ENCODE results near the gene ANP32D. TPM values are rescaled to one million over a fixed set of nuclear protein-coding genes. Genes with fewer than 3 reads are reported as not detected.
"Not testable (repeated sequence)": the region's sequence is repeated elsewhere in the genome, so short reads cannot be mapped to it uniquely, and the experiment has no call there.

ANP32D gene
- not detected in 2 replicates for polyA plus RNA-seq (2011; rRNA removed)
- not detected in 2 replicates for polyA minus RNA-seq (2011; rRNA and poly(A)+ RNA removed)

- DNase-seq (ENCODE audit: low read depth), result no peak
- ChIA-PET CTCF (interaction anchor here (0.5 kb wide), 1 partner anchor 49 kb away, joined by 4 read pairs; no protein-coding TSS in a partner anchor), POLR2A (no interaction called here)
- TF ChIP-seq CTCF (IDR thresholded peaks at IDR 0.05; ENCODE audit: insufficient read depth, low read depth, low read length), result no peak
- no peaks in the 10 kb centered on the region for H3K27me3 ChIP-seq (ENCODE audit: control insufficient read depth, insufficient read depth, low read length)
- no peak within 1 kb of the TSS for H3K4me3 ChIP-seq (ENCODE audit: low read depth, low read length)
- no peaks in the 10 kb centered on the region for H3K36me3 ChIP-seq (ENCODE audit: control insufficient read depth, insufficient read depth, low read length)
Observed at GRCh38 chr12:48472259-48472658, at the start of gene ANP32D. ANP32D (plus strand) TSS chr12:48472559; CDS start chr12:48472665, 106 bp downstream.

- DNase-seq (ENCODE audit: low read depth), result no peak
- TF ChIP-seq CTCF (IDR thresholded peaks at IDR 0.05; ENCODE audit: insufficient read depth, low read depth, low read length), result no peak
- ChIA-PET POLR2A (no interaction called here), CTCF (no interaction called here)
- no peaks in the 10 kb centered on the region for H3K27me3 ChIP-seq (ENCODE audit: control insufficient read depth, insufficient read depth, low read length)
- no peaks in the 10 kb centered on the region for H3K36me3 ChIP-seq (ENCODE audit: control insufficient read depth, insufficient read depth, low read length)
- H3K4me3 ChIP-seq (ENCODE audit: low read depth, low read length), result no peak overlapping the region
Observed at GRCh38 chr12:48423171-48423570, 49.2 kb upstream of the ANP32D start.

GRCh38 chr12:48424644-48425043, 47.7 kb upstream of the ANP32D start:
- CTCF ChIA-PET, result no interaction called here
- no peaks in the 10 kb centered on the region for H3K36me3 ChIP-seq (ENCODE audit: control insufficient read depth, insufficient read depth, low read length)
- H3K27me3 ChIP-seq (ENCODE audit: control insufficient read depth, insufficient read depth, low read length), result no peaks in the 10 kb centered on the region
- POLR2A ChIA-PET, result no interaction called here
- no peak for TF ChIP-seq CTCF (IDR thresholded peaks at IDR 0.05; ENCODE audit: insufficient read depth, low read depth, low read length)
- DNase-seq (ENCODE audit: low read depth), result no peak
- H3K4me3 ChIP-seq (ENCODE audit: low read depth, low read length), result no peak overlapping the region

GRCh38 chr12:48434016-48434415, 38.3 kb upstream of the ANP32D start:
- H3K27me3 ChIP-seq (ENCODE audit: control insufficient read depth, insufficient read depth, low read length); POLR2A ChIA-PET: not testable (repeated sequence)

GRCh38 chr12:48441069-48441468, 31.3 kb upstream of the ANP32D start:
- CTCF ChIA-PET, result no interaction called here
- no peak for DNase-seq (ENCODE audit: low read depth)
- no peak for TF ChIP-seq CTCF (IDR thresholded peaks at IDR 0.05; ENCODE audit: insufficient read depth, low read depth, low read length)
- POLR2A ChIA-PET, result no interaction called here
- no peaks in the 10 kb centered on the region for H3K36me3 ChIP-seq (ENCODE audit: control insufficient read depth, insufficient read depth, low read length)
- peaks cover 1% of the 10 kb centered on the region; the same call in 1 of the 2 replicates for H3K27me3 ChIP-seq (ENCODE audit: control insufficient read depth, insufficient read depth, low read length)
- H3K4me3 ChIP-seq (ENCODE audit: low read depth, low read length), result no peak overlapping the region

More at GRCh38 chr12:48434016-48434415, 38.3 kb upstream of the ANP32D start:
- DNase-seq (ENCODE audit: low read depth); CTCF ChIA-PET; H3K36me3 ChIP-seq (ENCODE audit: control insufficient read depth, insufficient read depth, low read length); H3K4me3 ChIP-seq (ENCODE audit: low read depth, low read length): not testable (repeated sequence)

GRCh38 chr12:48442179-48442847, 30.0 kb upstream of the ANP32D start:
- Histone ChIP-seq H3K4me3 (ENCODE audit: low read depth, low read length) (no peak overlapping the region), H3K27me3 (ENCODE audit: control insufficient read depth, insufficient read depth, low read length) (peaks cover 1% of the 10 kb centered on the region; the same call in 1 of the 2 replicates), H3K36me3 (ENCODE audit: control insufficient read depth, insufficient read depth, low read length) (no peaks in the 10 kb centered on the region)
- POLR2A ChIA-PET, result no interaction called here
- no peak for DNase-seq (ENCODE audit: low read depth)
- CTCF ChIA-PET, result interaction anchor here (1.4 kb wide), 1 partner anchor 12 kb away, joined by 4 read pairs; no protein-coding TSS in a partner anchor
- 0 out of 2 replicates have a peak, but pooled peaks have one; percentile 11 for TF ChIP-seq CTCF (IDR thresholded peaks at IDR 0.05; ENCODE audit: insufficient read depth, low read depth, low read length)
